Activated CD4-positive, alpha-beta T cell treated with anti-CD3 and anti-CD28 coated beads for 1 hour (primary cell): ENCODE results near the gene ETV2.
"Not testable (repeated sequence)": the region's sequence is repeated elsewhere in the genome, so short reads cannot be mapped to it uniquely, and the experiment has no call there.

Experiments used
- DNase-seq: peaks from one replicate; pipeline ENCODE4 v3.0.0-alpha.2; 2020

ETV2 gene

GRCh38 chr19:35628565-35629331 is 12.8 kb upstream of the ETV2 start, which contains the start of gene RBM42:
Gene RBM42, plus strand, starts transcription at chr19:35629036. Its CDS starts 118 bp downstream, at chr19:35629154.
- peak; percentile 97 for DNase-seq

GRCh38 chr19:35629332-35629633 is 12.3 kb upstream of the ETV2 start:
- no peak for DNase-seq

GRCh38 chr19:35633727-35634440 is 7.7 kb upstream of the ETV2 start:
- no peak for DNase-seq

- no peak for DNase-seq
Observed at GRCh38 chr19:35636651-35637050, 4.9 kb upstream of the ETV2 start.

GRCh38 chr19:35637165-35637564 is 4.4 kb upstream of the ETV2 start:
- DNase-seq = no peak

GRCh38 chr19:35639321-35639639 is 2.3 kb upstream of the ETV2 start:
- no peak for DNase-seq

GRCh38 chr19:35639863-35640262 is 1.7 kb upstream of the ETV2 start:
- DNase-seq = no peak

GRCh38 chr19:35642312-35642711 is 767 bp downstream of the ETV2 start:
- no peak for DNase-seq

GRCh38 chr19:35642798-35643254 is 1.3 kb downstream of the ETV2 start:
- no peak for DNase-seq

GRCh38 chr19:35643255-35644205 is 2.0 kb downstream of the ETV2 start:
- peak; percentile 67 for DNase-seq

- peak; percentile 89 for DNase-seq
Observed at GRCh38 chr19:35644206-35644986, 2.9 kb downstream of the ETV2 start.

- peak; percentile 56 for DNase-seq
Observed at GRCh38 chr19:35644987-35645679, 3.6 kb downstream of the ETV2 start.

GRCh38 chr19:35645680-35646511 is 4.4 kb downstream of the ETV2 start:
- DNase-seq = no peak

GRCh38 chr19:35648017-35648961 is 6.7 kb downstream of the ETV2 start, which contains the start of gene COX6B1:
Gene COX6B1, plus strand, starts transcription at chr19:35648323. Its CDS starts 2,921 bp downstream, at chr19:35651244.
- DNase-seq = peak; percentile 83

GRCh38 chr19:35650581-35650980 is 9.0 kb downstream of the ETV2 start:
- DNase-seq = no peak

- not testable (repeated sequence) for DNase-seq
Observed at GRCh38 chr19:35654828-35655227, 13.3 kb downstream of the ETV2 start.

- DNase-seq = no peak
Observed at GRCh38 chr19:35655600-35655999, 14.1 kb downstream of the ETV2 start.

- DNase-seq = no peak
Observed at GRCh38 chr19:35656700-35657099, 15.2 kb downstream of the ETV2 start.

GRCh38 chr19:35657904-35658700 is 16.6 kb downstream of the ETV2 start:
- DNase-seq = no peak
